Upper lobe of left lung (tissue), 6 donors: ENCODE measurements around the gene UBE2G1. TPM values are rescaled to one million over a fixed set of nuclear protein-coding genes. Genes with fewer than 3 reads are reported as not detected.

ENCODE experiments used
- ATAC-seq, 2 donors: fragments of 200-7000 bp; cut with Tn5 transposase; one replicate each; pipeline ENCODE4 v1.9.1; 2022; ENCODE audit warnings: mild to moderate bottlenecking in 2 of 2, moderate library complexity in 2 of 2; ENCODE audit not compliant: low FRiP score in 2 of 2
- DNase-seq, 2 donors: peaks; one replicate each; pipeline ENCODE4 v3.0.0-alpha.2; 2019 to 2020
- H3K27ac ChIP-seq, 4 donors: fragments of 200-600 bp; sonication (generic); one replicate each; pipeline ENCODE4 v1.5.1; 2016 to 2019
- H3K27me3 ChIP-seq, 4 donors: fragments of 200-600 bp; sonication (generic); one replicate each; pipeline ENCODE4 v1.5.1; 2017 to 2019
- H3K36me3 ChIP-seq, 4 donors: fragments of 200-600 bp; sonication (generic); one replicate each; pipeline ENCODE4 v1.5.1; 2016 to 2019
- H3K4me1 ChIP-seq, 4 donors: fragments of 200-600 bp; sonication (generic); one replicate each; pipeline ENCODE4 v1.5.1; 2018 to 2019
- H3K4me3 ChIP-seq, 4 donors: fragments of 200-600 bp; sonication (generic); one replicate each; pipeline ENCODE4 v1.5.1; 2017 to 2019; ENCODE audit warnings: mild to moderate bottlenecking in 2 of 4, moderate library complexity in 1 of 4
- H3K9me3 ChIP-seq, 4 donors: fragments of 200-600 bp; sonication (generic); one replicate each; pipeline ENCODE4 v1.5.1; 2018 to 2019
- EP300 ChIP-seq, 4 donors: sonication (generic); formaldehyde crosslinking; IDR thresholded peaks; one replicate each; pipeline ENCODE4 v1.5.1; 2017; ENCODE audit warnings: antibody characterized with exemption in 4 of 4, control low read depth in 2 of 4
- POLR2A ChIP-seq, 4 donors: fragments of 450-650 bp; IDR thresholded peaks; one replicate each; pipeline ENCODE4 v1.5.1; 2016 to 2017; ENCODE audit warnings: antibody characterized with exemption in 4 of 4, mild to moderate bottlenecking in 2 of 4
- POLR2AphosphoS5 ChIP-seq, 2 donors: sonication (generic); formaldehyde crosslinking; IDR thresholded peaks; one replicate each; pipeline ENCODE4 v1.5.1; 2017; ENCODE audit warnings: antibody characterized with exemption in 2 of 2
- WGBS, 2 donors: methylation state at CpG; one replicate each; pipeline ENCODE4 v1.1.5; 2017 to 2018; 5-methylcytosine and 5-hydroxymethylcytosine counted together
- total RNA-seq, 6 donors: library from RNA; depleted of rRNA in 4 of 6; stranded (reverse); fragments of >200 nt in 4 of 6; gene quantifications; one replicate each; pipeline versions ENCODE4 v1.1.0 to v1.2.1, GENCODE V29; 2016 to 2021
- TF ChIP-seq, protein P1 (sequence below), 6 experiments: fragments of 450-650 bp in 4 of 6; fragments of 200-600 bp in 2 of 6; sonication (generic) in 2 of 6; IDR thresholded peaks; one replicate each; pipeline ENCODE4 v1.5.1; 2016 to 2019; ENCODE audit warnings: antibody characterized with exemption in 6 of 6
- donor health status: DM: no; HTN: no; CAD: no; lungs with moderate emphysema.
- donor health status: DM: no; HTN: yes; CAD: no; lungs with severe emphysema.

The UBE2G1 gene
- total RNA-seq, 6 donors from 2014 or later = 24.5 to 45.8 (median 35.8) TPM

DNA sequence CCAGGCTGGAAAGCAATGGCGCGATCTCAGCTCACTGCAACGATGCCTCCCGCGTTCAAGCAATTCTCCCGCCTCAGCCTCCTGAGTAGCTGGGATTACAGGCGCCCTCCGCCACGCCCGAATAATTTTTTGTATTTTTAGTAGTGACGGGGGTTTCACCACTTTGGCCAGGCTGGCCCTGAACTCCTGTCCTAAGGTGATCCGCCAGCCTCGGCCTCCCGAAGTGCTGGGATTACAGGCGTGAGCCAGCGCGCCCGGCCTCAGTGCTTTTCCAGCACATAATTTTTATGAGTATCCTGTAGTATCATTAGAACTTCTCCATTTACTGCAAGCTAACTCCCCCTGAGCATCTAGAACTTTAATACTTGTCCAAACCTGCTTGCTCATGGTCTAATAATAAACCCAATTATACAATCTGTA, 1.8 kb downstream of the UBE2G1 start:
- Histone ChIP-seq H3K4me3 (peak overlapping the region in 3 of 4 donors; percentile 86 to 97 (median 92)), H3K4me1 (peaks cover 16 to 37% (median 17%) of the 10 kb centered on the region in 4 donors), H3K27me3 (no peaks in the 10 kb centered on the region), H3K27ac (peak overlapping the region; percentile 93 to 99 (median 96)), H3K36me3 (peaks cover 0 to 5% (median 0%) of the 10 kb centered on the region in 4 donors), H3K9me3 (no peaks in the 10 kb centered on the region)
- 69 to 83% methylated on average over 18 of the region's 18 CpGs for WGBS, 2 donors
- peak in 1 of 2 donors; percentile 66 for DNase-seq
- no peak for ATAC-seq
- no peak for TF ChIP-seq POLR2A (IDR thresholded peaks at IDR 0.05)
- TF ChIP-seq EP300 (IDR thresholded peaks at IDR 0.05) = no peak
- TF ChIP-seq, protein P1, sequence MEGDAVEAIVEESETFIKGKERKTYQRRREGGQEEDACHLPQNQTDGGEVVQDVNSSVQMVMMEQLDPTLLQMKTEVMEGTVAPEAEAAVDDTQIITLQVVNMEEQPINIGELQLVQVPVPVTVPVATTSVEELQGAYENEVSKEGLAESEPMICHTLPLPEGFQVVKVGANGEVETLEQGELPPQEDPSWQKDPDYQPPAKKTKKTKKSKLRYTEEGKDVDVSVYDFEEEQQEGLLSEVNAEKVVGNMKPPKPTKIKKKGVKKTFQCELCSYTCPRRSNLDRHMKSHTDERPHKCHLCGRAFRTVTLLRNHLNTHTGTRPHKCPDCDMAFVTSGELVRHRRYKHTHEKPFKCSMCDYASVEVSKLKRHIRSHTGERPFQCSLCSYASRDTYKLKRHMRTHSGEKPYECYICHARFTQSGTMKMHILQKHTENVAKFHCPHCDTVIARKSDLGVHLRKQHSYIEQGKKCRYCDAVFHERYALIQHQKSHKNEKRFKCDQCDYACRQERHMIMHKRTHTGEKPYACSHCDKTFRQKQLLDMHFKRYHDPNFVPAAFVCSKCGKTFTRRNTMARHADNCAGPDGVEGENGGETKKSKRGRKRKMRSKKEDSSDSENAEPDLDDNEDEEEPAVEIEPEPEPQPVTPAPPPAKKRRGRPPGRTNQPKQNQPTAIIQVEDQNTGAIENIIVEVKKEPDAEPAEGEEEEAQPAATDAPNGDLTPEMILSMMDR (IDR thresholded peaks at IDR 0.05) = no peak
- TF ChIP-seq POLR2AphosphoS5 (IDR thresholded peaks at IDR 0.05) = no peak

DNA sequence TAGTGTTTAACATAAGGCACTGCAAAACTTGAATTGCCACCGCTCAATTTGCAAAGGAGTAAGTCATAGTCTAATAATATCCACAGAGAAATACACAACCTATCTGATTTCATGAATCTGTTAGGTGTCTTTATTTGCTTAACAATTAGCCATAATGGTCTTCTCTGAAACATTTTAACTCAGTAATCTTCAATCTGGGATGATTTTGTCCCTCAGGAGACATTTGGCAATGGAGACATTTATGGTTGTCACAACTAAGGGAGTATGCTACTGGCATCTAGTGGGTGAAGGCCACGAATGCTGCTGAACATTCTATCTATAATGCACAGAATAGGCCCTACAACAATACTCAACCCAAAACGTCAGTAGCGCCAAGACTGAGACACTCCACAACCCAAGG, 4.3 kb downstream of the UBE2G1 start:
- Histone ChIP-seq H3K4me3 (no peak overlapping the region), H3K27ac (no peak overlapping the region), H3K9me3 (no peaks in the 10 kb centered on the region), H3K36me3 (peaks cover 0 to 5% (median 0%) of the 10 kb centered on the region in 4 donors), H3K4me1 (peaks cover 16 to 50% (median 21%) of the 10 kb centered on the region in 4 donors), H3K27me3 (no peaks in the 10 kb centered on the region)
- no peak for TF ChIP-seq EP300 (IDR thresholded peaks at IDR 0.05)
- no peak for TF ChIP-seq POLR2AphosphoS5 (IDR thresholded peaks at IDR 0.05)
- TF ChIP-seq POLR2A (IDR thresholded peaks at IDR 0.05) = no peak
- TF ChIP-seq, protein P1 (IDR thresholded peaks at IDR 0.05) = no peak
- DNase-seq = no peak
- 61 to 73% methylated on average over 4 of the region's 4 CpGs for WGBS, 2 donors
- ATAC-seq = no peak

DNA sequence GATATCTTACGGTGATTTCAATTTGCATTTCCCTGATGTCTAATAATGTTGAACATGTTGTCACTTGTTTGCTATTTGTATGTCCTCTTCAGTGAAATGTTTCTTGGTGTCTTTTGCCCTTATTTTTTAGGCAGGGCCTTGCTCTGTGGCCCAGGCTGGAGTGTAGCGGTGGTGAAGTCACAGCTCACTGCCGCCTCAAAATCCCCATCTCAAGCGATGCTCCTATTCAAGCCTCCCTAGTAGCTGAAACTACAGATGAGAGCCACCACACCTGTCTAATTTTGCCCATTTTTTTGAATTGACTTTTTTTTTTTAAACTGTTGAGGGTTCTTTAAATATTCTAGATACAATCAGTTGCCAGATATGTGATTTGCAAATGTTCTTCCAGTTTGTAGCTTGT, 8.3 kb downstream of the UBE2G1 start:
- 96 to 99% methylated on average over 4 of the region's 4 CpGs for WGBS, 2 donors
- H3K27me3 ChIP-seq = no peaks in the 10 kb centered on the region
- TF ChIP-seq POLR2A (IDR thresholded peaks at IDR 0.05) (no peak), EP300 (IDR thresholded peaks at IDR 0.05) (no peak), POLR2AphosphoS5 (IDR thresholded peaks at IDR 0.05) (no peak)
- TF ChIP-seq, protein P1 (IDR thresholded peaks at IDR 0.05) = no peak
- no peak overlapping the region for H3K27ac ChIP-seq
- H3K4me1 ChIP-seq = peaks cover 4 to 40% (median 21%) of the 10 kb centered on the region in 4 donors
- DNase-seq (no peak), ATAC-seq (no peak)
- H3K4me3 ChIP-seq = no peak overlapping the region
- peaks cover 0 to 5% (median 0%) of the 10 kb centered on the region in 4 donors for H3K36me3 ChIP-seq
- H3K9me3 ChIP-seq = no peaks in the 10 kb centered on the region

- H3K36me3 ChIP-seq = peaks cover 0 to 5% (median 0%) of the 10 kb centered on the region in 4 donors
- no peak overlapping the region for H3K27ac ChIP-seq
- H3K4me3 ChIP-seq = no peak overlapping the region
- H3K4me1 ChIP-seq = peaks cover 4 to 35% (median 21%) of the 10 kb centered on the region in 4 donors
- WGBS, 2 donors = 95 to 100% methylated on average over 1 of the region's 1 CpG
- no peak for DNase-seq
- no peak for ATAC-seq
- no peaks in the 10 kb centered on the region for H3K9me3 ChIP-seq
- no peaks in the 10 kb centered on the region for H3K27me3 ChIP-seq
- no peak for TF ChIP-seq POLR2A (IDR thresholded peaks at IDR 0.05)
Observed at GRCh38 chr17:4357671-4358070, 8.8 kb downstream of the UBE2G1 start.

- no peak for ATAC-seq
- Histone ChIP-seq H3K4me3 (no peak overlapping the region), H3K27me3 (no peaks in the 10 kb centered on the region), H3K36me3 (no peaks in the 10 kb centered on the region), H3K27ac (no peak overlapping the region), H3K4me1 (peaks cover 4 to 32% (median 19%) of the 10 kb centered on the region in 4 donors), H3K9me3 (no peaks in the 10 kb centered on the region)
- DNase-seq = no peak
- 74 to 76% methylated on average over 3 of the region's 3 CpGs for WGBS, 2 donors
- no peak for TF ChIP-seq POLR2A (IDR thresholded peaks at IDR 0.05)
Observed at GRCh38 chr17:4357030-4357628, 9.3 kb downstream of the UBE2G1 start.
